Left cardiac atrium (tissue), 4 donors: Measurements from ENCODE around the gene BAZ2B. TPM values are rescaled to one million over a fixed set of nuclear protein-coding genes. Genes with fewer than 3 reads are reported as not detected.

Experiments used
- ATAC-seq, 2 donors: fragments of 200-7000 bp; cut with Tn5 transposase; one replicate each; pipeline ENCODE4 v1.9.1; 2020; ENCODE audit warnings: mild to moderate bottlenecking in 2 of 2, moderate library complexity in 2 of 2
- DNase-seq: peaks from one replicate; pipeline ENCODE4 v3.0.0-alpha.2; 2020
- intact Hi-C, 2 donors: fragments of 100-400 bp; cut with DNase I; formaldehyde crosslinking; loops; one replicate each; pipeline versions ENCODE4 v1.14.1 to v1.15.1; 2022 to 2023
- total RNA-seq, 2 donors: library from RNA; stranded (reverse); fragmentation: NEBNext Ultra II Directional; extraction: Animal tissue kit (Norgen Biotek cat#: 25700); gene quantifications; one replicate each; pipeline ENCODE4 v1.2.1, GENCODE V29; 2021
- donor health status: DM: no; HTN: yes; CAD: no.
- donor health status: DM: no; HTN: yes; CAD: no; lungs with severe emphysema.
- donor health status: DM: yes; HTN: yes; CAD: no.
- donor health status: Dilated cardiomyopathy.

Gene BAZ2B
- total RNA-seq, 2 donors from 2014 or later, result 33.2 to 41.8 TPM

DNA sequence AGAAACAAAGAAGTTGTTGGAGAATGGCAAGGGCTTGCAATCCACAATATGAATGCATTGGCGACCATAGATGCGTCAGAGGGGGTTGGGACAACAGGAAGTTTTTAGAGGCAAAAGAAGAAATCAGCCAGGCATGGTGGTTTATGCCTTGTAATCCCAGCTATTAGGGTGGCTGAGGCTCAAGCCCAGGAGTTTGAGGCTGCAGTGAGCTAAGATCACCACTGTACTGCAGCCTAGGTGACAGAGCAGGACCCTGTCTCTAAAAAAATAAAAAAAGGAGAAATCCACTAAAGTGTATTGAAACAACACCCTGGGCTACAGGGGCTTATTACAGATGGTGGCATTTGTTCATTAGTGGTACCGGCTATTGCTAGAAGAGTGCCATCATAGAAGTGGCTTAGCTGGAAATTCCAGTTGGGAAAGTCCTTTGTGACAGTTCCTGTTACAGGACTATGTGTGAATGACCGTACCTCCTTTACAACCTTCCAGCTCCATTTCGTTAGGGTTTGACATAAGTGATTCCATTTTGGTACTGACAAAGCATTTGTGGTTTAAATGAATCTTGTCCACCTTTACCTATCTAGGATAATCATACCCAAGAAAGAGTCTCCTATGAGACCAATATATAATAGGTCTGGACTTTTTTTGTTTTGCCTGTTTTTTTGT, 319.2 kb downstream of the BAZ2B start:
- DNase-seq, result no peak
- intact Hi-C loops, result no loop called here
- no peak for ATAC-seq

DNA sequence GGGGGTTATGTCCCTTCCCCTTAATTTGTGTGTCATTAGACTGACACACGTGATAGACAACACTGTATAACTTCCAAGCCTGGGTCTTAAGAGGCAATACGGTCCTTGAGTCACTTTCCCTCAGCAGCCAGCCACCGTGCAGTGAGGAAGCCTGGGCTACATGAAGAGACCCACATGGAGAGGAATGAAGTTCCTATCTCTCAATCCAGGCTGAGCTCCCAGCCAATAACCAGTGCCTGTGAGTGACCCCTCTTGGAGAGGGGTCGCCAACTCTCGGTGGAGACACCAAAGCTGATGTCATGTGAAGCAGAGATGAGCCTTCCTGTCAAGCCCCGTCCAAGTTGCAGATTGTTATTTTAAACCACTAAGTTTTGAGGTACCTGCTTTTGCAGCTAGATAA, 324.2 kb downstream of the BAZ2B start:
- no peak for ATAC-seq
- DNase-seq, result no peak
- intact Hi-C loops, result no loop called here

DNA sequence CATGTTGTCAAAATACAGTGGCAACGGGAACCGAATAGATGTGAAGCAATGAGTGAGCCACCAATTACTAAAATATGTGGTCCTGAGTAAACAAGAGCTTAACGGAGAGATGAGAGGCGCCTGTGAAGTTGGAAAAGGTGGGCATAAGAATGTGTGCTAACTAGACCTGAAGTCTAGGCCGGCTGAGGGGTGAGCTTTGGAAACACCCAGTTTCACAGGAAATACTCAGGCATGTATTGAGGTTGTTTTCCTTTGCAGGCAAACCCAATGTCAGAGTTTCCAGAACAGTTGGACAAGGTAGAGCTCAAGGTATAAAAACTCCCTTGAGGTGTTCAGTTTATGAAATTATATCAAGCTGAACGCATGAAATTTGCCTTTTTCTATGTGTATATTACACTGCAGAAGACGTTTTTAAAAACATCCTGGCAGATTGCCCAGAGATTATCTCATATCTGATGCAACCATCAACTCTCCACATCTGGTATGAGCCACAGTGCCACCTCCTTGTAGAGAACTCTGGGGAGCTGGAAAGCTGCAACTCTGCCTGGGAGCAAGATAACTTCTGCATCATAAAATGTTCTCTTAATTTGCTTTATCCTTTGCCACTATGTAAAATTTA, 325.9 kb downstream of the BAZ2B start:
- DNase-seq (no peak), ATAC-seq (no peak)
- intact Hi-C loops, result no loop called here

DNA sequence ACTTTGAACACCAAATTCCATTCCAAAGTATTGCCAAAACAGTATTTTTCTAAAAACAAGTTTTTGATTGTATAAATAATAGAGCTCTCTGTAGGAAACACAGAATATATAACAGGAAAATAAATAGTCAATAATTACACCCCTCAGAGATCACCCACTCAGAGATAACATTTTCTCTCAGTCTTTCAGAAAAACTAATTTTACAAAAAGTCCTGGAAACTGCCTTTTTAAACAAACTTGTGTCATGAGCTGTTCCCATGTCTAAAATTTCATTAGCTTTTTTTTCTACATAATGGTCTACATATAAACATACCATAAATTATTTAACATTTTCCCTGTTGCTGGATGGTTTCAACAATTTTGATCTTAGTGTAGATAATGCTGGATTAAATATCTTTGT, 328.6 kb downstream of the BAZ2B start:
- intact Hi-C loops, result no loop called here
- DNase-seq, result no peak
- no peak for ATAC-seq

DNA sequence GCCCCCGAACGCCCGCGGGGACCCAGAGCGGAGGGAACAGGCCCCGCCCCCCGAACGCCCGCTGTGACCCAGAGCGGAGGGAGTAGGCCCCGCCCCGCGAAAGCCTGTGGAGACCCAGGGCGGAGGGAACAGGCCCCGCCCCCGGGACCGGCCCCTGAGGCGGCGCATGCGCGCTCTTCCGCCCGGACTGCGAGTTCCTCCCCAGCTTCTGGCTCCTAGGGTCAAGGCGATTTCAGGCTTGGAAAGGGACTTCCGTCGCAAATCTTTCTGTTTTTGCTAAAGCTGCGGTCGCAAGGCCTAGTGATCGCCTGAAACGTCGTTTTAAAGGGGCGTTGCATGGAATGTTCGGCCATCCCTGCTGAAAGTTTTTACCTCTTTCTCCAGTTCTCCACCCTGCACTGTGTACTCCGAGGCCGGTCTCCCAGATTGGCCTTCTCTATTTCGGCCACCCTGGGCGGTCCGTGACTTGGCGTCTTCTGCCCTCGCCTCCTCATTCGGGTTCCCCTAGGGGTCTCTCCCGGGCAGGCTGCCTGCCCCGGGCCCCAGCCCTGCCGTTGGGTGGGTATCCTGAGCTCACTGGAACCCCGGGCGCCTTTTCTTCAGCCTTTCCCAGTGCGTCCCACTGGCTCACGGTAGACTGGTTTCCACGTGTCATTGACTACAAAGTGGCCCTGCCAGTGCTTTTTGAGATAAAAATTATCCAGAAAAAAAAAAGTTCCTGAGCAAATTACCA, 329.5 kb downstream of the BAZ2B start:
- intact Hi-C loops, result no loop called here
- DNase-seq (peak; percentile 99), ATAC-seq (peak; percentile 99)

DNA sequence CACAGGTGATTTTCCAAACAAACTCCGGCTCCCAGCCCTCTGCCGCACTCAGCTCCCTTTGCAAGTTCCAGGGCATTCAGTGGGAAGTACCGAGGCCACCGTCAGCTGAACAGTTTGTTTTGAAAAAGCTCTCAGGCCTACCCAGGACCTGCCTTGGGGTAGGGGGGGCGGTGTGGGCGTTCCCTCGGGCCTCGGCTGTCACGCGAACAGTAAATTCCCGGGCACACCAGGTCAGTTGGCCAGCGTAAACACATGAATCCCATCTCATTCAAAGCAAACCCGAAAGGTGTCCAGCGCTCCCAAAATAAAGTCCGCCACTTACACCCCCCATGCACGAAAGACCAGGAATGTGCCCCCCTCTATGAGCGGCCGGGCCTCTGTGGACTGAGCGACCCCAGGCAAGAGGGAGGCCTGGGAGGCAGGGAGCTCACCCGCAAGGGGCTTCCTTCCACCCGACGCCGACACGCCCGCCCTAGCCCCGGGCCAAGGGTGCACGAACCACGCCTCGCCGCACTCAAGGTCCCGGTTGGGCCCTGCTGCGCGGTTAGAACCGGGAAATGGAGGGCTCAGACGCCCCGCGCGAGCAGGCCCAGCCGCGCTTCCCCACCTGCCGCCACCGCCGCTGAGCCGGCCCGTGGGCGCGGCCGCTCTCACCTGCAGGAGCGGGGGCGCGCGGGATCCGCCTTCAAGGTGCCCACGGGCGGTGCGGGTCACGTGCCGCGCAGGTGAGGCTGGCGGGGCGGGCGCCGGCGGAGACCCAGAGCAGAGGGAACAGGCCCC, 330.2 kb downstream of the BAZ2B start, which contains the start of gene WDSUB1:
WDSUB1 (minus strand) TSS at position 775 of the 780 bp plus-strand sequence. CDS start 3,634 bp downstream, outside the sequence.
- intact Hi-C loops, result no loop called here
- ATAC-seq (peak; percentile 49 to 56), DNase-seq (peak; percentile 68)

DNA sequence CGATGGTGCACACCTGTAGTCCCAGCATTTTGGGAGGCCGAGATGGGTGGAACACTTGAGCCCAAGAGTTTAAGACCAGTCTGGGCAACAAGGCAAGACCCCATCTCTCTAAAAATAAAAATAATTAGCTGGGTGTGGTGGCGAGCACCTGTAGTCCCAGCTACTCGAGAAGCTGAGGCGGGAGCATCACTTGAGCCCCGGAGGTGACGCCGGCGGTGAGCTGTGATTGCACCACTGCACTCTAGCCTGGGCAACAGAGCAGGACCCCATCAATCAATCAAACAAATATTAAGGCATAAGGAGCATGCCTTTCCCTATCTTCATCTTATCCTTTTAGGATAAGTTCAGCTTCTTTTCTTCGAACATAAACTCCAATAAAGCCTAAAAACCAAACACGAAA, 330.9 kb downstream of the BAZ2B start:
- intact Hi-C loops, result no loop called here
- DNase-seq, result no peak
- no peak for ATAC-seq

DNA sequence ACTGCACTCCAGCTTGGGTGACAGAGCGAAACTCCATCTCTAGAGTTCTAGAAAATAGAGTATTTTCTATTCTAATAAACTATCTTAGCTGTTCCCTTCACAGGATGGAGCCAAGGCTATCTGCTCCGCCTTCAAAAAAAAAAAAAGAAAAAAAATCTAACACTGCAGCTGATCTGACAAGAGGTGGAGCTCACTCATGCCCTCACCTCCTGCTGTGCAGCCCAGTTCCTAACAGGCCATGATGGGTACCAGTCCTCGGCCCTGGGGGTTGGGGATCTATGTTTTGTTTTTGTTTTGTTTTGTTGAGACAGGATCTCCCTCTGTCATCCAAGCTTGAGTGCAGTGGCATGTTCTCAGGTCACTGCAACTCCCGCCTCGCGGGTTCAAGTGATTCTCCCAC, 332.8 kb downstream of the BAZ2B start:
- intact Hi-C loops, result no loop called here
- DNase-seq (no peak), ATAC-seq (no peak)

DNA sequence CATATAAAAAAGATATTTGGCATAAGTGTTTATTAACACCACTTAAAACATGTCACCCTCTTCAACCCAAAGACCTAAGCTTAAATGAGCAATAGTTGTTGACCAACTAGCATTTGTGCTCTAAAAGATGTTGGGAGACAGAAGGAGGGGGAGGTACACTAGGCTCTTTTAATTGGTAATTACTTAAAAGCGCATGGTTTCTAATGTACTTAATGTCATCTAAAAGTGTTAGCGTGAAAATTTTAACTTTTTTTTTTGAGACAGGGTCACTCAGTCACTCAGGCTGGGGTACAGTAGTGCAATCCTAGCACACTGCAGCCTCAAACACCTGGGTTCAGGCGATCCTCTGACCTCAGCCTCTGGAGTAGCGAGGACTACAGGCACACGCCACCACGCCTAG, 335.3 kb downstream of the BAZ2B start:
- intact Hi-C loops, result no loop called here
- ATAC-seq (no peak), DNase-seq (no peak)

DNA sequence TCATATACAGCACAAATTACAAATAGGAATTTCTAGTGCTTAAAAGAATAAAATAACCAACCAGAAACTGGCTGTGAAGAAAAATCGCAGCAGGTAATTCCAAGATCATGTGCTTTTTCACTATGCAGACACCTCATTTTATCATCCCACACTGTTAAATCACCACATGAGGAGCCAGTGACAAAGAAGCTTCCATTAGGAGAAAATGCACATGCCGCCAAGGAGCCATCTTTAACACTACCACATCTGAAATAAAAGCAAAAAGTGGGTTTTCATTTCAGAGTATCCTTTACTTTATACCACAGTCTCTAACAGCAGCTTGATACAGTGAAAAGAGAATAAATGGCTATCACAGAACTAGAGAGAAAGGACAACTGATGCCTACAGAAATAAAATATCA, 336.6 kb downstream of the BAZ2B start:
- DNase-seq (no peak), ATAC-seq (no peak)
- intact Hi-C loops, result no loop called here

DNA sequence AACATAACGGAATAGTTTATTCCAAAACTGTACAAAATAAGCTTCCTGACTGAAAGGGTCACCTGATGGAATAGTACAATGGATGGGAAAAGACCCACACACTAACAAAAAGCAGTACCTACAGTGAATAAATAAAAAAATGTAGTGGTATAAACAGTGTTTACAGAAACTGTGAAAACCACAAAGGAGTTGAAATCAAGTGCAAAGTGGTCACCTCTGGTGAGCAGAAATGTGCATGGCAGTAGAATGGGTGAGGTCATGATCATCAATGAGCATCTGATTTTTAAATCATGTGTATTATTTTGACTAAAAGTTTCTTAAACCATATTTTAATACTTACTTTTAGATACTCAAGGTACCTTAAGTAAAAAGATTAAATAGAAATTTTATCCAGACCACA, 341.2 kb downstream of the BAZ2B start:
- no peak for ATAC-seq
- no peak for DNase-seq
- intact Hi-C loops, result no loop called here

DNA sequence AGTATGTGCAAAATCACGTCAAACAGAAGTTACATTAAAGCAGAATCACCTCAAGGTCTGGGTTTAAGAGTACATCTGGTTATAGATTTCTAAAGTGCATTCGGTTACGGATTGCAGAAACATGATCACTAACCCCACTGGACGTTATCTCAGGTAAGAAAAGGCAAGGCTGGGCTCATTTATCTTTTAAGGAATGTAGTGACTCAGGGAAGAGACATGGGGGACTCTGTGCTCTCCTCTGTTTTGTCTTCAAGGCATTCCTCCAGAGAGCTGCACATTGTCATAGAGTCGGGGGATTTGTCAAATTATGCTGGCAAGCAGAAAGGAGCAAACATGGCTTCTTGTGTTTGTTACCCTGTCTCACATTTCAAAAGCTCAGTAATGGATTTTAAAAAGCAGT, 344.2 kb downstream of the BAZ2B start:
- intact Hi-C loops, result no loop called here
- ATAC-seq (no peak), DNase-seq (no peak)

DNA sequence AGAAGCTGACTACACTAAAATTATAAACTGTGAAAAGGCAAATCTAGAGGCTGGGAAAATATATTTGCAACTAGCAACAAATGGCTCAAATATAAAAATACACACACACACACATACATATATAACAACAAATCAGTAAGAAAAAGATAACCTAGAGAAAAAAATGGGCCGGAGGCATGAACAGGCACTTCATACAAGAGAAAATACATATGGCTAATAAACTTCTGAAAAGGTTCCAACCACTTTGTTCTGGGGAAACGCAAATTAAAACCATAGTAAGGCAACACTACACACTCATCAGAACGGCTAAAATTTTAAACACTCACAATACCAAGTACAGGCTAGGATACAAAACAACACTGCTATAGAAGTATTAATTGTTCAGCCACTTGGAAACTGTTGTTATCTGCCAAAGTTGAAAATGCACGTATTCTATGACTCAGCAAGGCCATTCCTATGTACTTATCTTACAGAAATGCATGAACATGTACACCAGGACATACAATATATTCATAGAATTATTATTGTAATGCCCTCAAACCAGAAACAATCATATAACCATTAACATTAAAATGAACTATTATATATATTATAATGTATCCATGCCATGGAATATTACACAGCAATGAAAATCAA, 345.5 kb downstream of the BAZ2B start:
- ATAC-seq, result no peak
- intact Hi-C loops, result no loop called here
- no peak for DNase-seq

Other genes with a start within 250 kb of the BAZ2B start
- gene MARCHF7, start 96.0 kb upstream of the BAZ2B start, total RNA-seq, result 10 to 100 TPM; 59.9 to 75.4 TPM
- gene CD302, start 181.7 kb upstream of the BAZ2B start, total RNA-seq, result 10 to 100 TPM; 25.1 to 31.4 TPM